ENCODE data around the gene SCAPER. TPM values are rescaled to one million over a fixed set of nuclear protein-coding genes. Genes with fewer than 3 reads are reported as not detected.

The SCAPER gene
- total RNA-seq, 3 donors from 2014 or later, result 19.5 to 49.8 (median 28.5) TPM

GRCh38 chr15:76930831-76931396 is 25.8 kb upstream of the SCAPER start:
- Histone ChIP-seq H3K9me3 (no peaks in the 10 kb centered on the region), H3K27ac (peak overlapping the region; percentile 85 to 88), H3K4me1 (no peaks in the 10 kb centered on the region), H3K27me3 (no peaks in the 10 kb centered on the region), H3K36me3 (no peaks in the 10 kb centered on the region), H3K4me3 (peak overlapping the region; percentile 78 to 87 (median 81))
- no peak for DNase-seq (ENCODE audit: low spot score in 2 of 2)
- no peak for TF ChIP-seq CTCF (IDR thresholded peaks at IDR 0.05)
- TF ChIP-seq POLR2AphosphoS5 (IDR thresholded peaks at IDR 0.05), result no peak
- no peak for TF ChIP-seq POLR2A (IDR thresholded peaks at IDR 0.05)
- intact Hi-C loops (cut with DNase I; ENCODE audit: low total_unique reads), result no loop called here

- Histone ChIP-seq H3K4me1 (no peaks in the 10 kb centered on the region), H3K9me3 (no peaks in the 10 kb centered on the region), H3K27me3 (no peaks in the 10 kb centered on the region), H3K27ac (no peak overlapping the region), H3K4me3 (no peak overlapping the region), H3K36me3 (no peaks in the 10 kb centered on the region)
- intact Hi-C loops (cut with DNase I; ENCODE audit: low total_unique reads), result no loop called here
- DNase-seq (ENCODE audit: low spot score in 2 of 2), result no peak
- no peak for TF ChIP-seq POLR2AphosphoS5 (IDR thresholded peaks at IDR 0.05)
- TF ChIP-seq POLR2A (IDR thresholded peaks at IDR 0.05), result no peak
- no peak for TF ChIP-seq CTCF (IDR thresholded peaks at IDR 0.05)
These were observed 24.0 kb upstream of the SCAPER start for GRCh38 chr15:76929011-76929760.

- Histone ChIP-seq H3K27me3 (no peaks in the 10 kb centered on the region), H3K36me3 (no peaks in the 10 kb centered on the region), H3K27ac (no peak overlapping the region), H3K9me3 (no peaks in the 10 kb centered on the region), H3K4me3 (no peak overlapping the region), H3K4me1 (no peaks in the 10 kb centered on the region)
- no peak for TF ChIP-seq POLR2AphosphoS5 (IDR thresholded peaks at IDR 0.05)
- no peak for TF ChIP-seq CTCF (IDR thresholded peaks at IDR 0.05)
- intact Hi-C loops (cut with DNase I; ENCODE audit: low total_unique reads), result no loop called here
- DNase-seq (ENCODE audit: low spot score in 2 of 2), result no peak
These were observed 23.1 kb upstream of the SCAPER start for GRCh38 chr15:76928201-76928600.

- no peak overlapping the region for H3K27ac ChIP-seq
- H3K9me3 ChIP-seq, result no peaks in the 10 kb centered on the region
- no peaks in the 10 kb centered on the region for H3K27me3 ChIP-seq
- no peak overlapping the region for H3K4me3 ChIP-seq
- TF ChIP-seq POLR2AphosphoS5 (IDR thresholded peaks at IDR 0.05), result no peak
- TF ChIP-seq CTCF (IDR thresholded peaks at IDR 0.05), result no peak
- TF ChIP-seq POLR2A (IDR thresholded peaks at IDR 0.05), result no peak
- H3K36me3 ChIP-seq, result no peaks in the 10 kb centered on the region
- intact Hi-C loops (cut with DNase I; ENCODE audit: low total_unique reads), result no loop called here
- H3K4me1 ChIP-seq, result no peaks in the 10 kb centered on the region
- no peak for DNase-seq (ENCODE audit: low spot score in 2 of 2)
These were observed 11.2 kb upstream of the SCAPER start for GRCh38 chr15:76916369-76916768.

DNA sequence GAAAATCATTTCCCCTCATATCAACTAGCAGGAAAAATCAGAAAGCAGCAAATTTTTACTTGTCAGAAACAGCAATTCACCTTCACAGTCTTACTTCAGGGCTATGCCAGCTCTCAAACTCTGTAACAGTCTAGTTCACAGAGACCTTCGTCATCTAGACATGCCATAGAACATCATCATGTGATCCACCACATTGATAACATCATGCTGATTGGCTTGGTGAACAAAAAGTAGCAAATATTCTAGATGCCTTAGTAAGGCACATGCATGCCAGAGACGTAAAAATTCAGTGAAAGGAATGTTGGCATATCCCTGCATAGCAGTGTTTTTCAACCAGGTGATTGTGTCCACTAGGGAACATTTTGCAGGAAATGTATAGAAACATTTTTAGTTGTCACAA is 8.6 kb upstream of the SCAPER start:
- Histone ChIP-seq H3K36me3 (no peaks in the 10 kb centered on the region), H3K4me3 (no peak overlapping the region), H3K27me3 (no peaks in the 10 kb centered on the region), H3K27ac (no peak overlapping the region), H3K9me3 (no peaks in the 10 kb centered on the region), H3K4me1 (no peaks in the 10 kb centered on the region)
- intact Hi-C loops (cut with DNase I; ENCODE audit: low total_unique reads), result no loop called here
- TF ChIP-seq POLR2AphosphoS5 (IDR thresholded peaks at IDR 0.05) (no peak), POLR2A (IDR thresholded peaks at IDR 0.05) (no peak), CTCF (IDR thresholded peaks at IDR 0.05) (no peak)
- no peak for DNase-seq (ENCODE audit: low spot score in 2 of 2)

Measured in breast epithelium (tissue), 4 donors.